Transverse colon (tissue), 3 donors: ENCODE results near the gene ASB11.

Experiments used
- POLR2A ChIP-seq: fragments of 450-650 bp; IDR thresholded peaks from one replicate; pipeline ENCODE4 v1.6.1; 2016; ENCODE audit warnings: antibody characterized with exemption, mild to moderate bottlenecking, moderate library complexity
- TF ChIP-seq, protein P1 (sequence below), 5 experiments: fragments of 200-600 bp in 3 of 5; fragments of 450-650 bp in 2 of 5; sonication (generic) in 3 of 5; IDR thresholded peaks; 1 replicate in 2 of 5; 2 replicates in 3 of 5; pipeline ENCODE4 v1.5.1; 2016 to 2017; ENCODE audit warnings: antibody characterized with exemption in 5 of 5, inconsistent platforms in 3 of 5, mild to moderate bottlenecking in 2 of 5, moderate library complexity in 1 of 5

GRCh38 chrX:15322472-15322871, 7.0 kb upstream of the ASB11 start:
- TF ChIP-seq, protein P1, sequence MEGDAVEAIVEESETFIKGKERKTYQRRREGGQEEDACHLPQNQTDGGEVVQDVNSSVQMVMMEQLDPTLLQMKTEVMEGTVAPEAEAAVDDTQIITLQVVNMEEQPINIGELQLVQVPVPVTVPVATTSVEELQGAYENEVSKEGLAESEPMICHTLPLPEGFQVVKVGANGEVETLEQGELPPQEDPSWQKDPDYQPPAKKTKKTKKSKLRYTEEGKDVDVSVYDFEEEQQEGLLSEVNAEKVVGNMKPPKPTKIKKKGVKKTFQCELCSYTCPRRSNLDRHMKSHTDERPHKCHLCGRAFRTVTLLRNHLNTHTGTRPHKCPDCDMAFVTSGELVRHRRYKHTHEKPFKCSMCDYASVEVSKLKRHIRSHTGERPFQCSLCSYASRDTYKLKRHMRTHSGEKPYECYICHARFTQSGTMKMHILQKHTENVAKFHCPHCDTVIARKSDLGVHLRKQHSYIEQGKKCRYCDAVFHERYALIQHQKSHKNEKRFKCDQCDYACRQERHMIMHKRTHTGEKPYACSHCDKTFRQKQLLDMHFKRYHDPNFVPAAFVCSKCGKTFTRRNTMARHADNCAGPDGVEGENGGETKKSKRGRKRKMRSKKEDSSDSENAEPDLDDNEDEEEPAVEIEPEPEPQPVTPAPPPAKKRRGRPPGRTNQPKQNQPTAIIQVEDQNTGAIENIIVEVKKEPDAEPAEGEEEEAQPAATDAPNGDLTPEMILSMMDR (IDR thresholded peaks at IDR 0.05), result no peak
- no peak for TF ChIP-seq POLR2A
